D721Med (cell line): Measurements from ENCODE around the gene PYY.

Experiments
- DNase-seq: peaks from one replicate; pipeline ENCODE4 v3.0.0; 2011; ENCODE audit warnings: low spot score; ENCODE audit not compliant: insufficient read length
- FAIRE-seq: peaks from 2 replicates; lab custom pipeline; 2011; peaks lifted over from hg19 to GRCh38; lab: Jason Lieb, UNC
- CTCF ChIP-seq: IDR thresholded peaks from 2 replicates; pipeline ENCODE4 v1.5.1; 2012; ENCODE audit warnings: mild to moderate bottlenecking, control low read depth; ENCODE audit not compliant: insufficient read depth; ENCODE audit errors: missing control alignments

PYY gene

GRCh38 chr17:43953746-43954145 is at the start of gene PYY:
Gene PYY (minus strand): TSS chr17:43953940. CDS start chr17:43953483, 457 bp downstream.
- no peak for TF ChIP-seq CTCF
- DNase-seq (no peak), FAIRE-seq (no peak)

GRCh38 chr17:44002141-44002848 is 48.6 kb upstream of the PYY start:
- DNase-seq (no peak), FAIRE-seq (no peak)
- no peak for TF ChIP-seq CTCF

GRCh38 chr17:44001461-44001920 is 47.8 kb upstream of the PYY start:
- no peak for TF ChIP-seq CTCF
- DNase-seq: no peak
- no peak for FAIRE-seq

GRCh38 chr17:44000871-44001460 is 47.2 kb upstream of the PYY start:
- TF ChIP-seq CTCF: no peak
- FAIRE-seq: no peak
- DNase-seq: no peak

GRCh38 chr17:44000141-44000860 is 46.6 kb upstream of the PYY start:
- TF ChIP-seq CTCF: no peak
- FAIRE-seq (no peak), DNase-seq (no peak)

- no peak for DNase-seq
- FAIRE-seq: no peak
- no peak for TF ChIP-seq CTCF
Measured at GRCh38 chr17:43999024-43999423, 45.3 kb upstream of the PYY start.
